Cardiac ventricle fibroblast (primary cell): Measurements from ENCODE around the gene NUFIP1. TPM values are rescaled to one million over a fixed set of nuclear protein-coding genes. Genes with fewer than 3 reads are reported as not detected.

ENCODE experiments used
- total RNA-seq: library from RNA; depleted of rRNA; stranded (reverse); fragments of >200 nt; gene quantifications from 2 replicates; pipeline ENCODE4 v1.2.3, GENCODE V29; 2015

Gene NUFIP1
- total RNA-seq = 2.9 and 3.3 TPM in 2 replicates

DNA sequence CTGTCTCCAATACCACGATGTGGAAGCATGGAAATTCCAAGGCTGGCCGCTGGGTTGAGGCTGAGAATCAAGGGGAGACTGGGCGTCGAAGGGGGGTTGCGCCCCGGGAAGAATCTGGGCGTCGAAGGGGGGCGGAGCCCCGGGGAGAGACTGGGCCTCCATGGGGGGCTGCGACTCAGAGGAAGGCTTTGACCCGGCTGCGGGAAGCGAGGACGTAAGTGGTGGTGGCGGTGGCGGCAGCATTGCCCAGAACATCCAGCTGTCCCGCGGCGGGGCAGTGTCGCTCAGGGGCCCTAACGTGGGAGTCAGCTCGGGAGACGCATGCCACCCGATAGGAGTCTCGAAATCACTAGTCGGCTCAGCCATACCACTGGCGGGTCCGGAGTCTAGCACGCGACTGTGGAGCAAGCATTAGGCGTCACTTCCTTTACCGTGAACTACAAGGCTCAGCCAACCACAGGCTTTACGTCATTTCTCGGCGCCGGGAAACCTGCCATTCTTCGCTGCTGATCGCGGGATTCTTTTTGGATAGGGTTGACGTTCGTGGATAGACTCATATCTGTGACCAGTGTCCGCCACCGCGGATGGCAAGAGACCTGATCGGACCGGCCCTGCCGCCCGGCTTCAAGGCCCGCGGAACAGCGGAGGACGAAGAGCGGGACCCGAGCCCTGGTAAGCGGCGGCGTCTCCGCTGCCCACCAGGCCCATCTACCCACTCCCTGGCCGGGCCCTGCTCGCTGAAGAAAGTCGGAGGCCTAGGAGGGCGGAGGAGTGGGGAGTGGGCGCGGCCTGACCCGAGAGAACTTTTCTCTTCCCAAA is at the start of gene NUFIP1, which contains the start of gene GPALPP1:
Gene NUFIP1, minus strand, starts transcription at position 401 of the 819 bp plus-strand sequence. Its CDS starts 35 bp downstream, at position 366.
Gene GPALPP1, plus strand, starts transcription at position 468 of the 819 bp plus-strand sequence. Its CDS starts 117 bp downstream, at position 585.

Other genes with a start within 250 kb of the NUFIP1 start
- gene GPALPP1, start 67 bp upstream of the NUFIP1 start, total RNA-seq = 23.8 and 24.3 TPM in 2 replicates
- gene GTF2F2, start 131.0 kb upstream of the NUFIP1 start, total RNA-seq = 14.3 and 15.4 TPM in 2 replicates
- not detected in 2 replicates for gene KCTD4, start 211.6 kb upstream of the NUFIP1 start, total RNA-seq